Astrocyte (in vitro differentiated cells and primary cell): ENCODE data around the gene PCBD2. TPM values are rescaled to one million over a fixed set of nuclear protein-coding genes. Genes with fewer than 3 reads are reported as not detected.

ENCODE experiments used
- DNase-seq: peaks from one replicate; pipeline ENCODE4 v3.0.0-alpha.2; 2010; ENCODE audit warnings: low read depth
- FAIRE-seq: peaks from 2 replicates; lab custom pipeline; 2011; peaks lifted over from hg19 to GRCh38; lab: Jason Lieb, UNC
- H2AFZ ChIP-seq: 2 replicates; pipeline ENCODE4 v1.6.0; 2012; ENCODE audit warnings: low read depth, low read length, inconsistent platforms
- H3K27ac ChIP-seq: 2 replicates; pipeline ENCODE4 v1.5.1; 2011; ENCODE audit warnings: low read depth, low read length, inconsistent platforms
- H3K27me3 ChIP-seq: 2 replicates; pipeline ENCODE4 v1.6.0; 2011; ENCODE audit warnings: low read length, inconsistent platforms; ENCODE audit not compliant: insufficient read depth
- H3K36me3 ChIP-seq: 2 replicates; pipeline ENCODE4 v1.5.1; 2011; ENCODE audit warnings: low read length, inconsistent platforms; ENCODE audit not compliant: insufficient read depth
- H3K4me1 ChIP-seq: 2 replicates; pipeline ENCODE4 v1.5.1; 2011; ENCODE audit warnings: low read length, inconsistent platforms; ENCODE audit not compliant: insufficient read depth
- H3K4me2 ChIP-seq: 2 replicates; pipeline ENCODE4 v1.6.0; 2012; ENCODE audit warnings: low read length, inconsistent platforms
- H3K4me3 ChIP-seq: 2 replicates; pipeline ENCODE4 v1.5.1; 2011; ENCODE audit warnings: low read depth, mild to moderate bottlenecking, low read length, inconsistent platforms; ENCODE audit not compliant: insufficient read depth
- H3K79me2 ChIP-seq: 2 replicates; pipeline ENCODE4 v1.6.0; 2012; ENCODE audit warnings: mild to moderate bottlenecking, low read length, inconsistent platforms; ENCODE audit not compliant: insufficient read depth
- H3K9ac ChIP-seq: 2 replicates; pipeline ENCODE4 v1.6.0; 2012; ENCODE audit warnings: mild to moderate bottlenecking, low read length, inconsistent platforms
- H3K9me3 ChIP-seq: 2 replicates; pipeline ENCODE4 v1.5.1; 2012; ENCODE audit warnings: low read depth, mild to moderate bottlenecking, low read length, inconsistent platforms; ENCODE audit not compliant: insufficient read depth
- H4K20me1 ChIP-seq: 2 replicates; pipeline ENCODE4 v1.6.0; 2012; ENCODE audit warnings: low read length, inconsistent platforms; ENCODE audit not compliant: insufficient read depth
- H3K27ac Mint-ChIP-seq: one replicate; pipeline ENCODE4 v1.8.0; 2021; ENCODE audit warnings: mild to moderate bottlenecking, mixed read lengths; ENCODE audit not compliant: unreplicated experiment
- H3K27me3 Mint-ChIP-seq: one replicate; pipeline ENCODE4 v1.8.0; 2021; ENCODE audit warnings: low read depth, mixed read lengths; ENCODE audit not compliant: unreplicated experiment
- H3K36me3 Mint-ChIP-seq: one replicate; pipeline ENCODE4 v1.8.0; 2021; ENCODE audit warnings: low read depth, mixed read lengths; ENCODE audit not compliant: unreplicated experiment
- H3K4me1 Mint-ChIP-seq: one replicate; pipeline ENCODE4 v1.8.0; 2021; ENCODE audit warnings: low read depth, mixed read lengths; ENCODE audit not compliant: unreplicated experiment
- H3K4me3 Mint-ChIP-seq: one replicate; pipeline ENCODE4 v1.8.0; 2021; ENCODE audit warnings: mild to moderate bottlenecking, moderate library complexity, mixed read lengths; ENCODE audit not compliant: unreplicated experiment
- H3K9me3 Mint-ChIP-seq: one replicate; pipeline ENCODE4 v1.8.0; 2021; ENCODE audit warnings: mild to moderate bottlenecking, mixed read lengths; ENCODE audit not compliant: unreplicated experiment
- CTCF ChIP-seq: IDR thresholded peaks from 2 replicates; pipeline ENCODE4 v1.5.1; 2011; ENCODE audit warnings: low read depth, mild to moderate bottlenecking, inconsistent platforms, low read length, moderate library complexity; ENCODE audit not compliant: insufficient read depth
- EZH2 ChIP-seq: IDR thresholded peaks from 2 replicates; pipeline ENCODE4 v1.6.1; 2012; ENCODE audit warnings: mild to moderate bottlenecking, low read length, inconsistent platforms; ENCODE audit not compliant: insufficient read depth
- total RNA-seq: library from RNA; stranded (reverse); gene quantifications from 2 replicates; pipeline ENCODE4 v1.2.1, GENCODE V29; 2021

The PCBD2 gene
- total RNA-seq, 1 donor from 2014 or later: 10.2 TPM

- DNase-seq (no peak), FAIRE-seq (no peak)
- no peak overlapping the region for H3K27ac ChIP-seq
- H2AFZ ChIP-seq: no peak overlapping the region
- Mint-ChIP-seq H3K4me1 (peaks cover 5% of the 10 kb centered on the region), H3K27ac (no peak overlapping the region), H3K36me3 (no peaks in the 10 kb centered on the region), H3K9me3 (no peaks in the 10 kb centered on the region), H3K27me3 (no peaks in the 10 kb centered on the region), H3K4me3 (no peak overlapping the region)
- no peak overlapping the region for H3K4me2 ChIP-seq
- no peaks in the 10 kb centered on the region for H4K20me1 ChIP-seq
- no peaks in the 10 kb centered on the region for H3K79me2 ChIP-seq
- H3K9ac ChIP-seq: no peak overlapping the region
- TF ChIP-seq EZH2 (no peak), CTCF (no peak)
- no peak overlapping the region for H3K4me3 ChIP-seq
- no peaks in the 10 kb centered on the region for H3K4me1 ChIP-seq
- H3K36me3 ChIP-seq: no peaks in the 10 kb centered on the region
- H3K27me3 ChIP-seq: no peaks in the 10 kb centered on the region
- no peaks in the 10 kb centered on the region for H3K9me3 ChIP-seq
These were observed 39.7 kb downstream of the PCBD2 start for GRCh38 chr5:134944630-134945029.

GRCh38 chr5:134945041-134945440 is 40.1 kb downstream of the PCBD2 start:
- Mint-ChIP-seq H3K27ac (no peak overlapping the region), H3K4me1 (peaks cover 5% of the 10 kb centered on the region), H3K9me3 (no peaks in the 10 kb centered on the region), H3K4me3 (no peak overlapping the region), H3K27me3 (no peaks in the 10 kb centered on the region), H3K36me3 (no peaks in the 10 kb centered on the region)
- no peak overlapping the region for H2AFZ ChIP-seq
- no peaks in the 10 kb centered on the region for H3K4me1 ChIP-seq
- no peaks in the 10 kb centered on the region for H3K79me2 ChIP-seq
- H3K36me3 ChIP-seq: no peaks in the 10 kb centered on the region
- no peaks in the 10 kb centered on the region for H4K20me1 ChIP-seq
- no peaks in the 10 kb centered on the region for H3K9me3 ChIP-seq
- DNase-seq (no peak), FAIRE-seq (no peak)
- H3K27ac ChIP-seq: no peak overlapping the region
- H3K9ac ChIP-seq: no peak overlapping the region
- no peaks in the 10 kb centered on the region for H3K27me3 ChIP-seq
- H3K4me3 ChIP-seq: no peak overlapping the region
- TF ChIP-seq EZH2 (no peak), CTCF (no peak)
- no peak overlapping the region for H3K4me2 ChIP-seq

- no peak overlapping the region for H3K9ac ChIP-seq
- H3K79me2 ChIP-seq: no peaks in the 10 kb centered on the region
- no peaks in the 10 kb centered on the region for H3K27me3 ChIP-seq
- FAIRE-seq: peak; percentile 29
- H2AFZ ChIP-seq: no peak overlapping the region
- no peaks in the 10 kb centered on the region for H4K20me1 ChIP-seq
- no peaks in the 10 kb centered on the region for H3K9me3 ChIP-seq
- Mint-ChIP-seq H3K4me3 (no peak overlapping the region), H3K27ac (no peak overlapping the region), H3K27me3 (no peaks in the 10 kb centered on the region), H3K36me3 (no peaks in the 10 kb centered on the region), H3K9me3 (no peaks in the 10 kb centered on the region), H3K4me1 (peaks cover 5% of the 10 kb centered on the region)
- no peaks in the 10 kb centered on the region for H3K4me1 ChIP-seq
- DNase-seq: peak; percentile 57
- no peaks in the 10 kb centered on the region for H3K36me3 ChIP-seq
- H3K4me3 ChIP-seq: no peak overlapping the region
- TF ChIP-seq EZH2: no peak
- TF ChIP-seq CTCF: no peak
- H3K4me2 ChIP-seq: peak overlapping the region; percentile 5
- no peak overlapping the region for H3K27ac ChIP-seq
These were observed 44.0 kb downstream of the PCBD2 start for GRCh38 chr5:134948911-134949310.
